Measurements from ENCODE around the gene TMEM220. TPM values are rescaled to one million over a fixed set of nuclear protein-coding genes. Genes with fewer than 3 reads are reported as not detected.

The TMEM220 gene
- total and polyA plus RNA-seq, 2 of the 4 experiments (the other 2 are of a cell fraction): 1.1 to 1.9 TPM

- H3K4me1 ChIP-seq (ENCODE audit: control insufficient read depth, insufficient read depth, low read length): no peaks in the 10 kb centered on the region
- H4K8ac ChIP-seq (ENCODE audit: low read depth in 2 of 2, low read length in 2 of 2): no peak overlapping the region
- no peak overlapping the region for H2BK5ac ChIP-seq (ENCODE audit: low read depth, low read length, poor library complexity, severe bottlenecking)
- BruUV-seq (replicated peaks): no TSS peak
- no peak overlapping the region for H3K18ac ChIP-seq (ENCODE audit: low read depth, low read length)
- H2BK120ac ChIP-seq (ENCODE audit: low read depth, low read length): no peak overlapping the region
- no peaks in the 10 kb centered on the region for H3K9me1 ChIP-seq (ENCODE audit: insufficient read depth, low read length)
- peaks cover 14% of the 10 kb centered on the region for H3K27me3 ChIP-seq (ENCODE audit: control insufficient read depth, insufficient read depth, low read length)
- no peak overlapping the region for H4K91ac ChIP-seq (ENCODE audit: insufficient read depth, low read depth, low read length)
- H2AK9ac ChIP-seq (replicated peaks; ENCODE audit: low read depth, low read length, poor library complexity): no peak overlapping the region
- H2AFZ ChIP-seq (replicated peaks; ENCODE audit: low read length, poor library complexity): no peak overlapping the region
- ATAC-seq (ENCODE audit: low read depth) (no peak), DNase-seq (no peak)
- intact Hi-C loops (cut with micrococcal nuclease): no loop called here
- CTCF ChIA-PET: interaction anchor here (0.6 kb wide), 1 partner anchor 134 kb away, joined by 3 read pairs; no protein-coding TSS in a partner anchor
- no peak for TF ChIP-seq NFE2L2 (IDR thresholded peaks at IDR 0.05; ENCODE audit: low read depth, low read length)
- no peak for TF ChIP-seq MAZ (IDR thresholded peaks at IDR 0.05; ENCODE audit: borderline replicate concordance, low read depth, low read length)
- no peak for TF ChIP-seq ELK1 (IDR thresholded peaks at IDR 0.05; ENCODE audit: borderline replicate concordance, low read depth, low read length)
- no peak for TF ChIP-seq USF2 (IDR thresholded peaks at IDR 0.05; ENCODE audit: low read depth, low read length)
- no peak for TF ChIP-seq CHD1 (IDR thresholded peaks at IDR 0.05; ENCODE audit: low read depth, low read length)
- TF ChIP-seq MAFK (IDR thresholded peaks at IDR 0.05; ENCODE audit: low read depth, low read length): no peak
- TF ChIP-seq SMC3 (IDR thresholded peaks at IDR 0.05; ENCODE audit: low read depth, low read length): no peak
- no peak for TF ChIP-seq RCOR1 (IDR thresholded peaks at IDR 0.05; ENCODE audit: insufficient replicate concordance, low read length)
- H3K79me1 ChIP-seq (ENCODE audit: low read depth in 1 of 2, low read length in 2 of 2): no peaks in the 10 kb centered on the region
- H3K56ac ChIP-seq (ENCODE audit: extremely low read depth, insufficient read depth, low read length): no peak overlapping the region
- H3K9ac ChIP-seq (ENCODE audit: low read depth, low read length): no peak overlapping the region
- POLR2A ChIA-PET (ENCODE audit: unreplicated experiment): interaction anchor here (0.6 kb wide), 1 partner anchor 1254 kb away, joined by 5 read pairs; no protein-coding TSS in a partner anchor
- no peak overlapping the region for H3K4ac ChIP-seq (ENCODE audit: low read depth, low read length)
- dilution Hi-C loops (cut with HindIII; ENCODE audit: low sequenced_read_pairs, unreplicated experiment): no loop called here
- no peak overlapping the region for H2BK20ac ChIP-seq (ENCODE audit: low read depth, low read length)
- 50% methylated on average over 2 of the region's 10 CpGs; no CpG with 5 or more reads in 1 of the 2 experiments for WGBS, 2 experiments (ENCODE audit: extremely low coverage in 2 of 2, insufficient read length in 1 of 2)
- no peak overlapping the region for H4K5ac ChIP-seq (ENCODE audit: low read depth, low read length)
- no peaks in the 10 kb centered on the region for H4K20me1 ChIP-seq (ENCODE audit: insufficient read depth, low read length)
- H3K9me3 ChIP-seq (ENCODE audit: control insufficient read depth, insufficient read depth, low read length): no peaks in the 10 kb centered on the region
- no peak overlapping the region for H3K27ac ChIP-seq (ENCODE audit: insufficient read depth, low read length)
- H3K14ac ChIP-seq (replicated peaks; ENCODE audit: low read depth, low read length): no peak overlapping the region
- in situ Hi-C loops (cut with MboI; ENCODE audit: low sequenced_read_pairs): no loop called here
- no peak overlapping the region for H3K4me3 ChIP-seq (ENCODE audit: insufficient read depth, low read depth, low read length)
- no peak overlapping the region for H3K4me2 ChIP-seq (ENCODE audit: low read depth, low read length)
- no peak overlapping the region for H3K23ac ChIP-seq (ENCODE audit: low read depth, low read length)
- no peak overlapping the region for H2BK15ac ChIP-seq (ENCODE audit: low read depth, low read length)
- no peaks in the 10 kb centered on the region for H3K36me3 ChIP-seq (ENCODE audit: control insufficient read depth, insufficient read depth, low read length)
- H2AK5ac ChIP-seq (ENCODE audit: low read depth, low read length): no peak overlapping the region
Measured at GRCh38 chr17:10741416-10742135, 11.8 kb upstream of the TMEM220 start.

Data from IMR-90 (cell line).